Measurements from ENCODE around the gene NBPF26.
"Not testable (repeated sequence)": the region's sequence is repeated elsewhere in the genome, so short reads cannot be mapped to it uniquely, and the experiment has no call there.

DNA sequence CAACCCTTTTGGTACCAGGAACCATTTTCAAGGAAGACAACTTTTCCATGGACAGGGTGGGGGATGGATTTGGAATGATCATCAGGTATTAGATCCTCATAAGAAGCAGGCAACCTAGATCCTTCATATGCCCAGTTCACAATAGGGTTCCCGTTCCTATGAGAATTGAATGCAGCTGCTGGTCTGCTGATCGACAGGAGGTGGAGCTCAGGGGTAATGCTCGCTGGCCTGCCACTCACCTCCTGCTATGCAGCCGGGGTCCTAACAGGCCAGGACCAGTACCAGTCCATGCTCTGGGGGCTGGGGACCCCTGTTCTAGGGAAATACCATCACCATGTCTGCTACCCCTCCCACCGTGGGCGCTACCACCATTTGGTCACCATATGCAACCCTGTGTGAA lies 36.5 kb upstream of the NBPF26 start:
- not testable (repeated sequence) for TF ChIP-seq POLR2A (IDR thresholded peaks at IDR 0.05; ENCODE audit: low read length); GATA1 (IDR thresholded peaks at IDR 0.05; ENCODE audit: low read depth, low read length)
